Measurements from ENCODE around the gene APOD.

Gene APOD

DNA sequence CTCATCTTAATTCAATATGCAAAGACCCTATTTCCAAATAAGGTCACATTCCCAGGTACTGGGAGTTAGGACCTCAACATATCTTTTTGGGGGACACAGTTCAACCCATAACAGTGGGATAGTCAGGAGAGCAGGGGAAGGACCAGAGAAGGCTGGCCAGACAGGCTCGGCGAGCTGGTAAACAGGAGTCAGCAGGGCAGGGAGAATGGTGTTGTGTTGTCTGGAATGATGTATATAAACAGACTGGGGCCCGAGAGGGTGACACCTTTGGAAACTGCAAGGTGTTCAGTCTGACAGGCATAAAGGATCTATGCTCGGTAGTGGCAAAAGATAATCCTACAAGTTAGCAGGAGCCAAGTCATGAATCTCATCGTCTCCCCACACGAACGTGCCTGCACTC is 30.5 kb downstream of the APOD start:
- DNase-seq (ENCODE audit: low read depth): no peak

GRCh38 chr3:195551381-195551978 is 32.3 kb downstream of the APOD start:
- no peak for DNase-seq (ENCODE audit: low read depth)

- no peak for DNase-seq (ENCODE audit: low read depth)
Observed at GRCh38 chr3:195550723-195551122, 33.0 kb downstream of the APOD start.

GRCh38 chr3:195549931-195550519 is 33.7 kb downstream of the APOD start:
- no peak for DNase-seq (ENCODE audit: low read depth)

DNA sequence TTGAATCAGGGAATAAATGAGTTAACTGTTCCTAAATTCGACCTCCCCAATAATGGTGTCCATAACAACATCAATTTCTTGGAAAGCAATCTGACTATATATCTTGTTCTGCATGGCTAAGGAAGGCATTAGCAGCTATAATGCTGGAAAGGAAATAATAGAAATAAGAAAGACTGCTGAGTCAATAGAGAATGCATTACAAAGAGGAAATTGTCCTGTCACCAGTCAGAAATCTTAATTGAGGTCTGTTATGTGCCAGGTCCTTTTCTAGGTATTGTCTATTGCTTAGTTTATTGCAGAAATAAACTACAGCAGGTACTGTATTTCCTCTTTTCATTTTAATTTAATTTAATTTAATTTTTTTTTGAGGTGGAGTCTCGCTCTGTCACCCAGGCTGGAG is 34.8 kb downstream of the APOD start:
- DNase-seq (ENCODE audit: low read depth): no peak

- no peak for DNase-seq (ENCODE audit: low read depth)
Observed at GRCh38 chr3:195548501-195548900, 35.2 kb downstream of the APOD start.

- no peak for DNase-seq (ENCODE audit: low read depth)
Observed at GRCh38 chr3:195548006-195548405, 35.7 kb downstream of the APOD start.

GRCh38 chr3:195546130-195546560 is 37.6 kb downstream of the APOD start:
- DNase-seq (ENCODE audit: low read depth): peak; percentile 84

- DNase-seq (ENCODE audit: low read depth): no peak
Observed at GRCh38 chr3:195544634-195545033, 39.1 kb downstream of the APOD start.

DNA sequence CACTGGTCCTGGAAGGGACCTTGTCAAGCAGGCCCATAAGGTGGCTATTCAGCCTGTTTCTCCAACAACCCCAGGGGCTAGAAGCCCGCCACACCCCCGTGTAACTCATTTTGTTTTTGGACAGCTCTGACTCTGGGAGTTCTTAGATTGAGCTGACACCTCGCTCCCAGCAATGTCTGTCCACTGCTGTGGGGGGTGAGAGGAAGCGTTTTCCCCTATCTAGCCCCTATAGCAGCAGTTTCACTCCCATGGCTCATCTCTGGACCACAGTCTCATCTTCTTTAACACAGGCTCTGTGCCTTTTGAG is 39.6 kb downstream of the APOD start:
- DNase-seq (ENCODE audit: low read depth): no peak

- DNase-seq (ENCODE audit: low read depth): no peak
Observed at GRCh38 chr3:195543500-195544229, 40.1 kb downstream of the APOD start.

DNA sequence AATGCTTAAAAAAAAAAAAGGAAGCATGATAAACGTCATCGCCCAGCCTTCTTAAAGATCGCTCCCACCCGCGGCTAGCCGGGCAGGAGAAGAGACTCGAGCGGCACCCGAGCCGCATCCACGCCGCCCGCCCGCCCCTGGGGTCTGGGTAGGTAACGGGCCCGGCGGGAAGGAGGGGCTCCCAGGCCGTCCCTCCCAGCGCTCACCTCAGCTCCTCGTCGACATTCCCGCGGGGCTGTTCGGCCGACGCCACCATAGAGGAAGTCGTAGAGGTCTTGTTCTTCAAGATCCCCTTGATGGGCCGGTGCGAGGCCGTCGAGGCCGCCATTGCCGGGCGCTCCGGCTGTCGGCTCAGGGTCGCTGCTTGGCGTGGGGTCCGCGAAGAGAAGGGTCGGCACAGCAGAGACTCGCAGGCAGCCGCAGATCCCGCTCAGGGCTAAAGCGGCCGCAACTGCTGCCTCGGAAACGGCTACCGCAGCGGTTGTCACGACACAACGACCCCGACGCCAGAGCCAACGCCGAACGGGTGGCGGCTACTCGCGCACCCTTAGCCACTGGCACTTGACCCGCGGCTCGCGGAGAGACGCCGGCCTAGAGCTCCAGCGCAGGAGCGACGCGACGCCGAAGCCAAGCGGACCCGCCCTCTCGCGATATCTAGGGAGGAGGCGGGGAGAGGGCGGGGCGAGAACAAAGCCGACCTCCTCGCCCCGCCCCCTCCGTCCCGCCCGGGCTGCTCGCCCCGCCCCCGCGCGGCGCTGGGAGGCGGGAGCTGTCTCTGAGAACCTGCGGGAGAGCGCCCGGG is 40.8 kb downstream of the APOD start, which contains the start of gene PPP1R2:
Gene PPP1R2, minus strand, starts transcription at position 628 of the 802 bp plus-strand sequence. Its CDS starts 300 bp downstream, at position 328.
- DNase-seq (ENCODE audit: low read depth): peak; percentile 94

DNA sequence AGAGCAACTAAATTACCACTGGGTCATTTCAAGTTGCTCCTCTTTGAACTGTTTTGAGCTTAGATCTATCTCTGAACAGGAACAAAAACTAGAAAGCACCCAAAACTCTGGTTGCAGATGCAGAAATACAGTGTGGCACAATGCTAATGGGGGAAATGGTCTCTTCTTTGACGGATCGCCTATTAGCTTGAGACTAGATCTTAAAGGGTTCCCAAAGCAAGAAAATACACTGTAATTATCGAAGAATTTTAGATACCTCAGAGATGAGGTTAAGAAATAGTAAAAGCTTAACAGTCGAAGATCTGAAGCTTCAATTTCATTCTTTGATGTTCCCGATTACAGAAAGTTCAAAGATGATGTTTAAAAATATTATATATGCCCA is 41.4 kb downstream of the APOD start:
- peak; percentile 37 for DNase-seq (ENCODE audit: low read depth)

DNA sequence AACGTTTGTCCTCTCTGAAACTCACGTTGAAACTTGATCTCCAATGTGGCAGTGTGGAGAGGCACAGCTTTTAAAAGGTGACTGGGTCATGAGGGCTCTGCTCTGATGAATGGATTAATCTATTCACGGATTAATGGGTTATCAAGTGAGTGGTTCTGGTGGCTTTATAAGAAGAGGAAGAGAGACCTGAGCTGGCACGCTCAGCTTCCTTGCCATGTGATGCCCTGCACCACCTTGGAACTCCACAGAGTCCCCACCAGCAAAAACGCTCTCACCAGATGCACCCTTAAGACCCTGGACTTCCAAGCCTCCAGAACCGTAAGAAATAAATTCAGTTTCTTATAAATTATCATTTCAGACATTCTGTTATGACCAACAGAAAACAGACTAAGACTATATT is 43.2 kb downstream of the APOD start:
- DNase-seq (ENCODE audit: low read depth): no peak

GRCh38 chr3:195540027-195540426 is 43.7 kb downstream of the APOD start:
- DNase-seq (ENCODE audit: low read depth): no peak

DNA sequence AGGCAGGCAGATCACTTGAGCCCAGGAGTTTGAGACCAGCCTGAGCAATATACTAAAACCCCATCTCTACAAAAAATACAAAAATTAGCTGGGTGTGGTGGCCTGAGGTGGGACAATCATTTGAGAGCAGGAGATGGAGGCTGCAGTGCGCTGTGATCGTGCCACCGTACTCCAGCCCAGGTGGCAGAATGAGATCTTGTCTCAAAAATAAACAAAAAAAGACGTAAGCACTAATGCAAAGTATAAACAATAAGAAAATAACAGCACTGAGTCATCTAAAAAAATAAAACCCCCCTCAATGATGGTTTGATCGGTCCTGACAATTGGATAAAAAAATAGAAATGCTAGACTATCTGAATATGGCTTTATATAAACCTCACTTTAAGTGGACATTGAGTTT is 44.3 kb downstream of the APOD start:
- DNase-seq (ENCODE audit: low read depth): no peak

GRCh38 chr3:195537995-195538394 is 45.7 kb downstream of the APOD start:
- no peak for DNase-seq (ENCODE audit: low read depth)

- no peak for DNase-seq (ENCODE audit: low read depth)
Observed at GRCh38 chr3:195535293-195535692, 48.4 kb downstream of the APOD start.

- DNase-seq (ENCODE audit: low read depth): no peak
Observed at GRCh38 chr3:195532834-195533233, 50.9 kb downstream of the APOD start.

GRCh38 chr3:195532345-195532744 is 51.4 kb downstream of the APOD start:
- no peak for DNase-seq (ENCODE audit: low read depth)

DNA sequence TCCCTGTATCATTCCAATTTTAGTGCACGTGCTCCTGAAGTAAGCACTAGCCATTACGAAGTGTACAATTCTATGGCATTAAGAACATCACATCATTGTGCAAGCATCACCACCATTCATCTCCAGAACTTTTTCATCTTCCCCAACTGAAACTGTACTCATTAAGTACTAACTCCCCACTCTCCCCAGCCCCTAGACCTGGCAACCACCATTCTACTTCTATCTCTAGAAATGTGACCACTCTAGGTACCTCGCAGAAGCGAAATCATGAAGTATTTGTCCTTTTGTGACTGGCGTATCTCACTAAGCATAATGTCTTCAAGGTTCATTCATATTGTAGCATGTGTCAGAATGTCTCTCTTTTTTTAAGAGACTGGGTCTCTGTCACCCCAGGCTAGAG is 52.1 kb downstream of the APOD start:
- DNase-seq (ENCODE audit: low read depth): no peak

DNA sequence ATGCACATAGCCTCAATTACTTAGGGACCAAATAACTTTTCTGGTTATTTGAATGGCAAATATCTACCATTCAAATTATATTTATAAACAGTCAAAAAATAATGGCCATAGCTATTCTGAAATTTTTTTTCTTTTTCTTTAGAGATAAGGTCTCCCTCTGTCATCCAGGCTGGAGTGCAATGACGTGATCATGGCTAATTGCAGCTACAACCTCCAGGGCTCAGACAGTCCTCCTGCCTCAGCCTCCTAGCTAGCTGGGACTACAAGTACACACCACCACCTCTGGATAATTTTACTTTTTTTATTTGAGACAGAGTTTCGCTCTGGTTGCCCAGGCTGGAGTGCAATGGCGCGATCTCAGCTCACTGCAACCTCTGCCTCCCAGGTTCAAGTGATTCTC is 57.2 kb downstream of the APOD start:
- no peak for DNase-seq (ENCODE audit: low read depth)

All from ELR (cell line).